HUDEP-2 (cell line): ENCODE data around the gene DNAAF5.

Experiments used
- DNase-seq, 76 experiments: peaks; one replicate each; lab custom pipeline; 2025; ENCODE audit not compliant: unreplicated experiment in 76 of 76; lab: John Stamatoyannopoulos, UW

DNAAF5 gene

DNA sequence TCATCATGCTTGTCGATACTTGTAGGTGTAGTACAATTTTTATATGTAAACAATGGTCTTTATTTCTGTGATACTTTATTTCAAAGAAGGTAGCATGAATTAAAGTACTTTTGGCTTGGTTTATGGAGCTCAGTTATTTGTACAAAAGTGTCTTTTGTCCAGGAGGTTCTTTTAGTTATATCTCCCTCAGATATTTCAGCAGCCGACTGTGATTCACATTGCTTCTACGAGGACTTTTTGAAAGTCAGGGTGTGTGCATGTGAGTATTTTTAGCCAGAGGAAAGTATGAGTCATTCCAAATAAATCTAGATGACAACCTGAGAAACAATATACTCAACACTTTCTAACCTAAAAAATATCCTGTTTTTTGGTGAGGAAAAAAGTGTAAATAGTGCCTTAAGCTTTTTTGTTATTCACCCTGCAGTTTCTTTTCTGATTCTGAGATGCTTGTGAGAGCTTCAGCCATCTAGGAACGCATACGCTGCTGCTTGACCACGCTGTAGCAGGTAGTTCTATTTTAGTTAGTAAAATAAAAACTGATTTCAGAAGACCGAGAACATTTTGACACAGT lies 105.2 kb downstream of the DNAAF5 start:
- DNase-seq, result peak in 12 of 76 experiments; percentile 1 to 45 (median 24)

GRCh38 chr7:832167-832967 lies 105.9 kb downstream of the DNAAF5 start, which contains the start of gene SUN1:
TSS of gene SUN1 (plus strand) at chr7:832476. CDS start at chr7:832525, 49 bp downstream.
- DNase-seq, result no peak

GRCh38 chr7:832968-833424 lies 106.5 kb downstream of the DNAAF5 start:
- DNase-seq, result no peak

GRCh38 chr7:833601-834258 lies 107.2 kb downstream of the DNAAF5 start:
- no peak for DNase-seq

DNA sequence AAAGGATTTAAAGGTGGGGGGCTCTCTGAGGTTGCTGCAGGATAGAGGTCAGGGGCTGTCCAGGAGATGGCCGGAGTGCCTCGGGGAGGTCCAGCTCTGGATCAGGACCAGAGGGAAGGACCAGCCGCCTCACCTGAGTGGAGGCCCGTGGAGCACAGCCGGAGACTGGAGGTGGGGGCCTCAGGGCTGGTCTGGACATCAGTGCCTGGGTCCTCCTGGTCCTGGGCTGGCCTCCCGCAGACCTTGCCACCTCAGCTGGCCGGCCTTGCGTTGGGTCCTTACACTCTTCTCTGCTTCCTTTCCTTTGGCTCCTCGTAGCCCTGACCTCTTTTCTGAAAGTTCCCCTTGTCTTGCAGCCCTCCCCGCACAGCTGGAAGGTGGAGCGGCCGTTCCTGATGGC lies 107.8 kb downstream of the DNAAF5 start:
- no peak for DNase-seq

DNA sequence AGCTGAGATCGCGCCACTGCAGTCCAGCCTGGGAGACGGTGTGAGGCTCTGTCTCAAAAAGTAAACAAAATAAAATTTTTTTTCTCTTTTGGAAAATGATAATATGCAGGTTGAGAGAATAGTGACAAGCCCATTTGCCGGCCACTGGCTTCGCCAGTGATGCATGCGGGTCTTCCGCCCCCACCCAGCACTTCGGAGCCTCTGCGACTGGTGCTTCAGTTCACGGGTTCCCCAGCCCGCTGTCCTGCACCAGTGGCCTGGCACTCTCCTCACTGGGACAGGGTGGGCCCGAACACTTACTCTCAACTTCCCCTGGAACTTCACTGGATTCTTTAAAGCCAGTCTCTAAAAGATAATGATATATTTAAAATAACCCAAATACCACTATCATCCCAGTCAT lies 108.5 kb downstream of the DNAAF5 start:
- DNase-seq, result no peak

GRCh38 chr7:835485-836401 lies 109.2 kb downstream of the DNAAF5 start:
- DNase-seq, result no peak
